Adipocyte (in vitro differentiated cells): ENCODE measurements around the gene RFLNA.

Experiments used
- DNase-seq: peaks from one replicate; pipeline ENCODE4 v3.0.0-alpha.2; 2015; ENCODE audit warnings: low read depth
- H3K27me3 ChIP-seq: replicated peaks from 2 replicates; pipeline ENCODE4 v1.7.0; 2013; ENCODE audit warnings: mild to moderate bottlenecking, low read length, moderate library complexity; ENCODE audit not compliant: control insufficient read depth, insufficient read depth
- H3K36me3 ChIP-seq: 2 replicates; pipeline ENCODE4 v1.7.0; 2013; ENCODE audit warnings: low read length, mild to moderate bottlenecking, moderate library complexity; ENCODE audit not compliant: control insufficient read depth, insufficient read depth, severe bottlenecking
- H3K4me1 ChIP-seq: 2 replicates; pipeline ENCODE4 v1.7.0; 2013; ENCODE audit warnings: mild to moderate bottlenecking, low read length, moderate library complexity; ENCODE audit not compliant: control insufficient read depth, insufficient read depth
- H3K4me3 ChIP-seq: 2 replicates; pipeline ENCODE4 v1.7.0; 2013; ENCODE audit warnings: mild to moderate bottlenecking, low read length, moderate library complexity
- H3K9ac ChIP-seq: 2 replicates; pipeline ENCODE4 v1.7.0; 2013; ENCODE audit warnings: mild to moderate bottlenecking, low read length, moderate library complexity
- H3K9me3 ChIP-seq: 2 replicates; pipeline ENCODE4 v1.7.0; 2013; ENCODE audit warnings: mild to moderate bottlenecking, low read length, moderate library complexity; ENCODE audit not compliant: control insufficient read depth

Gene RFLNA

DNA sequence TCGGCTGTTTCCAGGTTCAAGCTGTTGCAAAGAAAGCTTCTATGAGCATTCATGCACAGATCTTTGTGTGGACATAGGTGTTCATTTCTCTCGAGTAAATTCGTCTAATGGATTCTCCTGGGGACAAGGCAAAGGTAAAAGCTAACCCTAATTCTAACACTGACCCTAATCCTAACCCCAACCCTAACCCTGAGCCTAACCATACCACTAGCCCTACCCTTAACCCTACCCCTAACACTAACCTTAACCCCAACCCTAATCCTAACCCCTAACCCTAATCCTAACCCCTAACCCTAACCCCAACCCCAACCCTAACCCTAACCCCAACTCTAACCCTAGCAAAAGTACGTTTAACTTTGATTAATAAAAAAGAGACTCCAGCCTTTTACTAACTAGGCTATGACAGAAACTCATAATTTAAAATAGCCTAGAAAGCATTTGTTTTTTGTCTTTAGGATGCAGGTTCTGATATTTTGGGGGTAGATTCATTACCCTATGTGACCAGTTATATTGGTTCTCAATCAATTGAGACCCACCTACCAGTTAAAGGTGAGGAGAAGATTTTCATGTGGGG is 27.6 kb upstream of the RFLNA start:
- Histone ChIP-seq H3K4me3 (no peak overlapping the region), H3K9me3 (peaks cover 11% of the 10 kb centered on the region), H3K4me1 (no peaks in the 10 kb centered on the region), H3K27me3 (peaks cover 51% of the 10 kb centered on the region), H3K9ac (no peak overlapping the region), H3K36me3 (no peaks in the 10 kb centered on the region)
- DNase-seq: no peak

DNA sequence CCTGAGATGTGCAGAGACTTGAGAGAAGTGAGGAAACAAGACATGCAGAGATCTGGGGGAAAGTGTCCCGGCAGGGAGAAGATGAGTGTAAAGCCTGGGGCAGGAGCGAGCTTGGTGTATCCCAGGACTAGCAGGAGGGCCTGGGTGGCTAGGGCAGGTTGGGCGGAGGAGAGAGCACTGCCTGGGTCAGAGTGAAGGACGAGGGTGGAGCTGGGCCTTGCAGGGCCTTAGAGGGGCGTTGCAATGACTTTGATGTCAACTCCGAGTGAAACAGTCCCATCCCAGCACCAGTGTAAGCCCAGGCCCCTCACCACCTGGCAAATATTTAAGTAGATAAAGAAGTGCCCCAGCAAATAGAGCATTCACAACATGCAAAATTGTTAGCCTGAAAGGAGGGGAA is 24.2 kb upstream of the RFLNA start:
- Histone ChIP-seq H3K36me3 (no peaks in the 10 kb centered on the region), H3K27me3 (peaks cover 38% of the 10 kb centered on the region), H3K9me3 (peaks cover 11% of the 10 kb centered on the region), H3K4me3 (no peak overlapping the region), H3K4me1 (peaks cover 4% of the 10 kb centered on the region), H3K9ac (no peak overlapping the region)
- DNase-seq: no peak

DNA sequence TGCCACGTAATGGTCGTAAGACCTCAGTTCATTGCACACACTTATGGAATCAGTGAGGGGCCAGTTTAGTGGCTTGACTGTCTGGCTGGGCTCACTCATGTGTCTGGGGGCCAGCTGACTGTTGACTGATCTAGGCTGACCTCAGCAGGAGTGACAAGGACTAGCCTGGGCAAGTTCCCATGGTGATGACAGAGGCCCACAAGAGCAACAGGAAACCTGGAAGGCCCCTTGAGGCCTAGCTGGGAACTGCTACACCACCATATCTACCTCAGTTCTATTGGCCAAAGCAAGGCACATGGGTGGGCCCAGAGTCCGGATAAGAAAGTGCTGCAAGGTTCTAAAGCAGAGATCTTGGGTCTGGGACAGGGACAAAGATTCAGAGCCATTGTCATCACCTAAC is 21.3 kb upstream of the RFLNA start:
- Histone ChIP-seq H3K4me1 (peaks cover 4% of the 10 kb centered on the region), H3K4me3 (no peak overlapping the region), H3K9ac (no peak overlapping the region), H3K27me3 (peaks cover 42% of the 10 kb centered on the region), H3K36me3 (no peaks in the 10 kb centered on the region), H3K9me3 (peaks cover 9% of the 10 kb centered on the region)
- DNase-seq: no peak

DNA sequence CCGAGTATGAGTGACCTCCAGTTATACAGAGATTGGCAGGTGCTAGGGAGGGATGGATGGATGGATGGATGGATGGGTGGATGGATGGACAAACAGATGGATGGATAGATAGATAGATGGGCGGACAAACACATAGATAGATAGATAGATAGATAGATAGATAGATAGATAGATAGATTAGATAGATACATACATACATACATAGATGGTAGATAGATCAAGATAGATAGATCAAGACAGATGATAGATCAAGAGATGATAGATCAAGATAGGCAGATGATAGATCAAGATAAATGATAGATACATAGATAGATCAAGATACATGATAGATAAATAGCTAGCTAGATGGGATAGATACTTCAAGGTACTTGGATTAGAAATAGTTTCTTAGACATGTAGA is 18.6 kb upstream of the RFLNA start:
- Histone ChIP-seq H3K27me3 (peaks cover 51% of the 10 kb centered on the region), H3K4me3 (no peak overlapping the region), H3K36me3 (no peaks in the 10 kb centered on the region), H3K9ac (no peak overlapping the region), H3K4me1 (peaks cover 4% of the 10 kb centered on the region), H3K9me3 (peaks cover 5% of the 10 kb centered on the region)
- no peak for DNase-seq

DNA sequence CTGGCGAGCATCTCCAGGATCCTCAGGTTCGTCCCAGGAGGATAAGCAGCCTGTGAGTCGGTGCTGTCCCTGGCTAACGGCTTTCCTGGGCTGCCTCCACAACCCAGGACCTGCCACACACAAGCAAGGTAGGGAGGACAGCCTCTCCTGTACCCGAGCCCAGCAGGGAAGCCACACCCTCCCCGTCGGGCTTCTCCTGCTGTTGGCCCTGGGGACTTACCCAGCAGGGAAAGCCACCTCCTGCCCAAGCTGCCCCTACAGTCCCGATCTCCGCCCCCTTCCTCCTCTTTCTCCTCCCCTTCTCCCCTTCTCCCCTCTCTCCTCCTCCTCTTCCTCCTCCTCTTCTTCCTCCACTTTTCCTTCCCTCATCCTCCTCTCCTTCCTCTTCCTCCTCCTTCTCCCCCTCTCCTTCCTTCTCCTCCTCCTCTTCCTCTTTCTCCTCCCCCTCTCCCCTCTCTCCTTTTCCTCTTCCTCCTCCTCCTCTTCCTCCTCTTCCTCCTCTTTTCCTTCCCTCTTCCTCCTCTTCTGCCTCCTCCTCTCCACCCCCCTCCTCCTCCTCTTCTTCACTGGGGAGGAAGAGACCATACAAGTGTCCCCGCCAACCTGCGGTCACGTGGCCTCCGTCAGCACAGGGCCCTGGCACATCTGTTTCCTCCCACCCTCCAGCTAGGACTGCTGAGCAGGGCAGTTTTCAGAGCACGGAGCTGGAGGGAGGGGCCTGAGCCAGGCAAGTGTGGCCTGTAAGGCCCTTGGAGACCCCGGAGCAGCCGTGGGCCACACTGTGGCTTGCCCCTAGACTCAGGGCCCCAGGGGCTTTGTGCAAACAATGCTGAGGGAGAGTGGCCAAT is 17.3 kb upstream of the RFLNA start:
- Histone ChIP-seq H3K9me3 (peaks cover 8% of the 10 kb centered on the region), H3K27me3 (peaks cover 54% of the 10 kb centered on the region), H3K36me3 (no peaks in the 10 kb centered on the region), H3K9ac (no peak overlapping the region), H3K4me3 (no peak overlapping the region), H3K4me1 (peaks cover 4% of the 10 kb centered on the region)
- no peak for DNase-seq

DNA sequence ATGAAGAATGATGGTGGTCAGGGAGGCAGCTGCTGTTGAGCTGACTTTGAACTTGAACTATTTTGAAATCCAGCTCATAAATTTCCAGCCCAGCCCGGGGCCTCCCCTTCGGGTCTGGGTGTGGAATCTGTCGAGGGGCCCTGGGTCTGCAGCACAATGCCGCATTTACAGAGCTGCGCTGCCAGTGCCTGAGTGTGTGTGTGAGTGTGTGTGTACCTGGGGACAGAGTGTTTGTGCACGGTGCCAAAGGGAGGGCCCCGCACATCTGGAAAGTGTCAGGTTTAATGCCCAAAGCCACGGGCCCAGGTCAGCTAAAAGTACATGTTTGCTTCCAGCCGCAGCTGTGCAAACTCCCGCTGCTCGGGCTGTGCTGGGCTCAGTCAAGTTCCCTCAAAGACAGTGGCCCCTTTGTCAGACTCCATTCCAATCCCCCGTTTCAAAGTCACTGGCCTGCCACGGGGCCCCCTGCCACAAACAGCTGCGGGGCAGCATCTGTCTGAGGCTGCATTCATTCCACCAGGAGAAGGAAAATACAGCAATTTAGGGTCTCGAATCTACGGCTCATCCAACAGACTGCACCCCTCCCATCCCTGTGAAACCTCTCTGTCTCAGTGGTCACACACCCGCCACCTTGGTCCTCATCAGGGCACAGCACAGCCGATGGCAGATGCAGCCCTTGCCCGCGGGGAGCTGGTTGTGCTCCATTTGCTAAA is 16.3 kb upstream of the RFLNA start:
- H3K4me3 ChIP-seq: no peak overlapping the region
- H3K9ac ChIP-seq: no peak overlapping the region
- H3K27me3 ChIP-seq: peaks cover 58% of the 10 kb centered on the region
- peaks cover 8% of the 10 kb centered on the region for H3K9me3 ChIP-seq
- H3K36me3 ChIP-seq: no peaks in the 10 kb centered on the region
- DNase-seq: peak; percentile 6
- peaks cover 3% of the 10 kb centered on the region for H3K4me1 ChIP-seq

DNA sequence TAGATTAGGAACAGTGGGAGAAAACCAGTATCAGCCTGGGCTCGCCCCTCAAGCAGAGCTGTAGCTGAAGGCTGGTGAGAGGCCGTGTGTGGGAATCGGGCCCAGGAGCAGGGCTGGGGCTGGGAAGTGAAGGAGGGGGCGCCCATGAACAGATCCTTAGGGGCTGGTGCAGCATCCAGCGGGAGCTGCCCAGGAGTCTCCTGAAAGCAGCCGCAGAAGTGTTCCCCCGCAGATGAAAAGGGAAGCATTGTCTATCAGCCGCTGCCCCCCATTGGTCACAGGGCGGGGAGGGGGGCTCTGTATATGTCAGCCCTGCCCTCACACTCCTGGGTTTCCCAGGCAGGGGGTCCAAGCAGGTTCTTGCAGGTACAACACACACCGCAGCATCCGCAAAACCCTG is 15.6 kb upstream of the RFLNA start:
- Histone ChIP-seq H3K9ac (no peak overlapping the region), H3K4me1 (no peaks in the 10 kb centered on the region), H3K36me3 (no peaks in the 10 kb centered on the region), H3K9me3 (peaks cover 10% of the 10 kb centered on the region), H3K27me3 (peaks cover 62% of the 10 kb centered on the region), H3K4me3 (no peak overlapping the region)
- no peak for DNase-seq

DNA sequence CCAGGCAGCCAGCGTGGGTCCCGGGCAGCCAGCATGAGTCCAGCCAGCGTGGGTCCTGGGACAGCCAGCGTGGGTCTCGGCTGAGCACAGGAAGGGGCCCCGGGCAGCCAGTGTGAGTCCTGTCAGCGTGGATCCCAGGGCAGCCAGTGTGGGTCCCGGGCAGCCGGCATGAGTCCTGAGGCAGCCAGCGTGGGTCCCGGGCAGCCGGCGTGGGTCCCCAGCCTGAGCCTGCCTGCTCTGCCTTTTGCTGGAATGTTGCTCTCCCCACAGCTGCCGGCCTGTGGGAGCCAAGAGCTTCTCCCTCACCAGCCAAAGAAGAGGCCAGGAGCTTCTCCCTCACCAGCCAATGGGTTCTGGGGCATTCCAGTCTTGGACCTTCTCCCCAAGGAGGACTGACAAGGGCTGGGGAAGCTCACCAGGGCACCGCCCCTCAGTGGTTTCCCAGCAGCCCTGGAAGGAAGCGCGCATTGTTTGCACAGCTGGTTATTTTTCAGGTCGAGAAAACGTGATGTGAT is 15.0 kb upstream of the RFLNA start:
- Histone ChIP-seq H3K9ac (no peak overlapping the region), H3K4me1 (no peaks in the 10 kb centered on the region), H3K27me3 (peaks cover 66% of the 10 kb centered on the region)

DNA sequence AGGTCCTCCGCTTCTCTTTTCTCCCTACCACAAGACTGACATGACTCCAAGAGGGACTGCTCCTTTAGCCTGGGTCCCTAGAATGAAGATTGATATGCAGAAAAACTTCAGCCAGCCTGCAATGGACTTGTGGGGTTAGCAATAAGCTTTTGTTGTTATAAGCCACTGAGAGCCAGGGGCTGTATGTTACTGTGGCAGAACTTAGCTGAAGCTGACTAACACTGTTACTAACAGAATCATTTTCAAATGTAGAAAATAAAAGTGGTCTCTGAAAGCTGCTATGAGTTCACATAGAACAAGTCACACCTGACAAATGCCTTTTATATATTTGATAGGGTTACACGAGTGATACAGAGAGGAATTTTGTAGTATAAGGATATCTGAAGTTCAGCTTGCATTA is 13.6 kb upstream of the RFLNA start:
- Histone ChIP-seq H3K9me3 (peaks cover 25% of the 10 kb centered on the region), H3K27me3 (peaks cover 67% of the 10 kb centered on the region), H3K36me3 (no peaks in the 10 kb centered on the region), H3K9ac (no peak overlapping the region), H3K4me3 (no peak overlapping the region), H3K4me1 (no peaks in the 10 kb centered on the region)
- no peak for DNase-seq

More for the DNA sequence above, 15.0 kb upstream of the RFLNA start:
- Histone ChIP-seq H3K4me3 (no peak overlapping the region), H3K9me3 (peaks cover 16% of the 10 kb centered on the region), H3K36me3 (no peaks in the 10 kb centered on the region)
- DNase-seq: peak; percentile 19

DNA sequence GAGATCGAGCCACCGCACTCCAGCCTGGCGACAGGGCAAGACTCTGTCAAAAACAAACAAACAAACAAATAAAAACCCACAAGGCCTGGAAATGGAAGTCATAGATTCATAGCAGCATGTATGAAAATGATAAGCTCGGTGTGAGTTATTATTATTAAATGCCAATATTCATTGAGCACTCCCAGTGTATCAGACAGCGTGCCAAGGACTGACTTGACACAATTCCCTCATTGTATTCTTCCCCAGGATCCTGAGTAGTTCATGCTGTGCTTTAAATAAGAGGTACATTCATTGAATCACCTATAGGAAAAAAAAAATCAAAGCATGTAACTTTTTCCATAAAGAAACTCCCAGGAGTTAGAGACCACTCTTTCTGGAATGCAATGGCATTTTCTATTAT is 12.6 kb upstream of the RFLNA start:
- Histone ChIP-seq H3K4me1 (no peaks in the 10 kb centered on the region), H3K9ac (no peak overlapping the region), H3K36me3 (no peaks in the 10 kb centered on the region), H3K27me3 (peaks cover 61% of the 10 kb centered on the region), H3K9me3 (peaks cover 25% of the 10 kb centered on the region), H3K4me3 (no peak overlapping the region)
- DNase-seq: no peak

DNA sequence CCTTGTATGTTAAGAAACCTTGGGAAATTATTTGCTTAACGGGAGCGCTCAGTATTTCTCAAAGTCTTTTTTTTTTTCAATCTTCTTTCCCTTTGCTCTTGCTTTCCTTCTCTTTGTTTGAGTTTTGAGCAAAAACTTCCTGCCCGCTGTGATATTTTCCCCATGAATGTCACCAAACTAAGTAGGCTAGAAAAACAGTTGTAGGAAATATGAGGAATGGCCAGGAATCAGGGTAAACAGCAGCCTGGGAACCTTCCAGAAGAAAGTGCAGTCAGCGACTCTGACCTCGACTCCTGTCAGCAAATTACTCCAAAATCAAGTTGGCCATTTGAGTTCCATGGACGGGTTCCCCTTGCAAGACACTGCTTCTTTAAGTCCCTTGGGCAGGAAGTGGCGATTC is 11.6 kb upstream of the RFLNA start:
- no peak overlapping the region for H3K4me3 ChIP-seq
- DNase-seq: no peak
- H3K4me1 ChIP-seq: no peaks in the 10 kb centered on the region
- no peaks in the 10 kb centered on the region for H3K36me3 ChIP-seq
- H3K27me3 ChIP-seq: peaks cover 60% of the 10 kb centered on the region
- H3K9me3 ChIP-seq: peaks cover 36% of the 10 kb centered on the region
- no peak overlapping the region for H3K9ac ChIP-seq
